ENCODE results near the gene CAMK2B. TPM values are rescaled to one million over a fixed set of nuclear protein-coding genes. Genes with fewer than 3 reads are reported as not detected.

Gene CAMK2B
- total RNA-seq, result 0.09 and 0.17 TPM in 2 replicates

GRCh38 chr7:44325201-44325671, at the start of gene CAMK2B:
TSS of gene CAMK2B (minus strand) at chr7:44325594. CDS start at chr7:44325421, 173 bp downstream.
- peak; percentile 27 for DNase-seq

GRCh38 chr7:44374007-44374763, 48.8 kb upstream of the CAMK2B start:
- DNase-seq, result no peak

GRCh38 chr7:44373418-44373740, 48.0 kb upstream of the CAMK2B start:
- no peak for DNase-seq

GRCh38 chr7:44372560-44373417, 47.4 kb upstream of the CAMK2B start:
- no peak for DNase-seq

- DNase-seq, result peak; percentile 40
Observed at GRCh38 chr7:44368885-44369284, 43.5 kb upstream of the CAMK2B start.

GRCh38 chr7:44368455-44368854, 43.1 kb upstream of the CAMK2B start:
- DNase-seq, result no peak

GRCh38 chr7:44367475-44368043, 42.2 kb upstream of the CAMK2B start:
- no peak for DNase-seq

- DNase-seq, result no peak
Observed at GRCh38 chr7:44366986-44367385, 41.6 kb upstream of the CAMK2B start.

- no peak for DNase-seq
Observed at GRCh38 chr7:44353668-44354067, 28.3 kb upstream of the CAMK2B start.

- DNase-seq, result no peak
Observed at GRCh38 chr7:44348851-44349781, 23.7 kb upstream of the CAMK2B start.

GRCh38 chr7:44348300-44348699, 22.9 kb upstream of the CAMK2B start:
- DNase-seq, result peak; percentile 76

- no peak for DNase-seq
Observed at GRCh38 chr7:44347546-44348114, 22.2 kb upstream of the CAMK2B start.

GRCh38 chr7:44346063-44346462, 20.7 kb upstream of the CAMK2B start:
- no peak for DNase-seq

GRCh38 chr7:44341401-44341800, 16.0 kb upstream of the CAMK2B start:
- DNase-seq, result no peak

- DNase-seq, result no peak
Observed at GRCh38 chr7:44338600-44338999, 13.2 kb upstream of the CAMK2B start.

GRCh38 chr7:44336491-44336890, 11.1 kb upstream of the CAMK2B start:
- peak; percentile 15 for DNase-seq

GRCh38 chr7:44335184-44335583, 9.8 kb upstream of the CAMK2B start:
- no peak for DNase-seq

- no peak for DNase-seq
Observed at GRCh38 chr7:44334734-44335097, 9.3 kb upstream of the CAMK2B start.

GRCh38 chr7:44333911-44334733, 8.7 kb upstream of the CAMK2B start:
- no peak for DNase-seq

- DNase-seq, result no peak
Observed at GRCh38 chr7:44331682-44332081, 6.3 kb upstream of the CAMK2B start.

- no peak for DNase-seq
Observed at GRCh38 chr7:44330331-44330730, 4.9 kb upstream of the CAMK2B start.
